H9 (cell line): ENCODE measurements around the gene GPR135. TPM values are rescaled to one million over a fixed set of nuclear protein-coding genes. Genes with fewer than 3 reads are reported as not detected.

Experiments
- DNase-seq: peaks from one replicate; pipeline ENCODE4 v3.0.0-alpha.2; 2017
- H2AFZ ChIP-seq: one replicate; pipeline ENCODE4 v1.6.1; 2013; ENCODE audit warnings: mild to moderate bottlenecking, low read length, control low read depth, moderate library complexity
- H2AK5ac ChIP-seq: 2 replicates; pipeline ENCODE4 v1.6.1; 2013; ENCODE audit warnings: low read length, control low read depth, mixed read lengths; ENCODE audit not compliant: insufficient read length
- H2BK120ac ChIP-seq: one replicate; pipeline ENCODE4 v1.6.1; 2013; ENCODE audit warnings: low read depth, mild to moderate bottlenecking, low read length, control low read depth, inconsistent platforms; ENCODE audit not compliant: poor library complexity, severe bottlenecking
- H2BK12ac ChIP-seq: 2 replicates; pipeline ENCODE4 v1.6.1; 2013; ENCODE audit warnings: low read length, control low read depth, mixed read lengths, low read depth; ENCODE audit not compliant: insufficient read length
- H2BK15ac ChIP-seq: 2 replicates; pipeline ENCODE4 v1.6.1; 2013; ENCODE audit warnings: low read depth, low read length, control low read depth
- H2BK20ac ChIP-seq: one replicate; pipeline ENCODE4 v1.6.1; 2013; ENCODE audit warnings: low read depth, mild to moderate bottlenecking, low read length, control low read depth, inconsistent platforms; ENCODE audit not compliant: poor library complexity, severe bottlenecking
- H2BK5ac ChIP-seq: 2 replicates; pipeline ENCODE4 v1.6.1; 2013; ENCODE audit warnings: low read length, control low read depth, mixed read lengths; ENCODE audit not compliant: insufficient read length
- H3K14ac ChIP-seq: 2 replicates; pipeline ENCODE4 v1.6.1; 2013; ENCODE audit warnings: low read length, control low read depth; ENCODE audit not compliant: insufficient read depth
- H3K18ac ChIP-seq: 2 replicates; pipeline ENCODE4 v1.6.1; 2013; ENCODE audit warnings: low read depth, mild to moderate bottlenecking, mixed read lengths, low read length, control low read depth; ENCODE audit not compliant: insufficient read length
- H3K23ac ChIP-seq: 2 replicates; pipeline ENCODE4 v1.6.1; 2013; ENCODE audit warnings: low read length, control low read depth, mixed read lengths, low read depth; ENCODE audit not compliant: insufficient read length
- H3K23me2 ChIP-seq: 2 replicates; pipeline ENCODE4 v1.6.1; 2013; ENCODE audit warnings: low read depth, mild to moderate bottlenecking, mixed read lengths, low read length, control low read depth; ENCODE audit not compliant: insufficient read length, poor library complexity, severe bottlenecking
- H3K27ac ChIP-seq: 2 replicates; pipeline ENCODE4 v1.5.1; 2013; ENCODE audit warnings: low read length, control low read depth, mixed read lengths, low read depth; ENCODE audit not compliant: insufficient read length
- H3K27me3 ChIP-seq: 2 replicates; pipeline ENCODE4 v1.6.1; 2013; ENCODE audit warnings: low read length, control low read depth, inconsistent platforms; ENCODE audit not compliant: insufficient read depth
- H3K4ac ChIP-seq: 2 replicates; pipeline ENCODE4 v1.6.1; 2013; ENCODE audit warnings: low read depth, mild to moderate bottlenecking, control low read depth, inconsistent platforms, low read length, moderate library complexity
- H3K4me1 ChIP-seq: 2 replicates; pipeline ENCODE4 v1.6.1; 2013; ENCODE audit warnings: low read length, control low read depth, inconsistent platforms; ENCODE audit not compliant: insufficient read depth
- H3K4me2 ChIP-seq: 2 replicates; pipeline ENCODE4 v1.6.1; 2013; ENCODE audit warnings: low read length, control low read depth, mixed read lengths; ENCODE audit not compliant: insufficient read length, insufficient read depth
- H3K56ac ChIP-seq: 2 replicates; pipeline ENCODE4 v1.6.1; 2013; ENCODE audit warnings: low read depth, mild to moderate bottlenecking, mixed read lengths, low read length, control low read depth; ENCODE audit not compliant: insufficient read length
- H3K79me1 ChIP-seq: 2 replicates; pipeline ENCODE4 v1.6.1; 2013; ENCODE audit warnings: low read depth, mild to moderate bottlenecking, moderate library complexity, low read length, control low read depth, inconsistent platforms; ENCODE audit not compliant: insufficient read depth, poor library complexity, severe bottlenecking
- H3K79me2 ChIP-seq: 2 replicates; pipeline ENCODE4 v1.6.1; 2013; ENCODE audit warnings: low read length, control low read depth, inconsistent platforms; ENCODE audit not compliant: insufficient read depth
- H3K9ac ChIP-seq: 2 replicates; pipeline ENCODE4 v1.6.1; 2013; ENCODE audit warnings: low read length, control low read depth, mixed read lengths; ENCODE audit not compliant: insufficient read length; ENCODE audit errors: extremely low read depth
- H3K9me3 ChIP-seq: one replicate; pipeline ENCODE4 v1.6.1; 2013; ENCODE audit warnings: low read depth, low read length, inconsistent platforms; ENCODE audit not compliant: control insufficient read depth
- H3T11ph ChIP-seq: one replicate; pipeline ENCODE4 v1.6.1; 2013; ENCODE audit warnings: mild to moderate bottlenecking, low read length, control low read depth, inconsistent platforms
- H4K20me1 ChIP-seq: one replicate; pipeline ENCODE4 v1.6.1; 2013; ENCODE audit not compliant: control insufficient read depth, insufficient read length, insufficient read depth
- H4K5ac ChIP-seq: 2 replicates; pipeline ENCODE4 v1.6.1; 2013; ENCODE audit warnings: low read depth, mild to moderate bottlenecking, mixed read lengths, low read length, control low read depth; ENCODE audit not compliant: insufficient read length
- H4K8ac ChIP-seq: replicated peaks from 2 replicates; pipeline ENCODE4 v1.6.1; 2013; ENCODE audit warnings: low read length, control low read depth, mixed read lengths, low read depth; ENCODE audit not compliant: insufficient read length
- H4K91ac ChIP-seq: 2 replicates; pipeline ENCODE4 v1.6.1; 2013; ENCODE audit warnings: low read depth, mild to moderate bottlenecking, moderate library complexity, mixed read lengths, low read length, control low read depth; ENCODE audit not compliant: insufficient read length
- H3K27ac Mint-ChIP-seq, 3 experiments: 2 replicates in 2 of 3; 3 replicates in 1 of 3; pipeline ENCODE4 v1.8.0; 2020 to 2021; ENCODE audit warnings: mixed read lengths in 3 of 3, mild to moderate bottlenecking in 1 of 3, moderate library complexity in 1 of 3
- H3K27me3 Mint-ChIP-seq: 2 replicates; pipeline ENCODE4 v1.8.0; 2021; ENCODE audit warnings: low read depth, mild to moderate bottlenecking, moderate library complexity, mixed read lengths
- H3K36me3 Mint-ChIP-seq, 3 experiments: 2 replicates in 2 of 3; 3 replicates in 1 of 3; pipeline ENCODE4 v1.8.0; 2020 to 2021; ENCODE audit warnings: low read depth in 3 of 3, mixed read lengths in 3 of 3; ENCODE audit not compliant: insufficient read depth in 1 of 3
- H3K4me1 Mint-ChIP-seq, 2 experiments: 2 replicates each; pipeline ENCODE4 v1.8.0; 2020; ENCODE audit warnings: mixed read lengths in 2 of 2
- H3K4me3 Mint-ChIP-seq, 2 experiments: 2 replicates in 1 of 2; 3 replicates in 1 of 2; pipeline ENCODE4 v1.8.0; 2020 to 2021; ENCODE audit warnings: mild to moderate bottlenecking in 2 of 2, mixed read lengths in 2 of 2, moderate library complexity in 1 of 2
- H3K9me3 Mint-ChIP-seq, 2 experiments: 2 replicates in 1 of 2; 3 replicates in 1 of 2; pipeline ENCODE4 v1.8.0; 2020; ENCODE audit warnings: mild to moderate bottlenecking in 2 of 2, mixed read lengths in 2 of 2, moderate library complexity in 1 of 2
- CTCF ChIP-seq: fragments of 200-600 bp; sonication (generic); conservative IDR thresholded peaks from 3 replicates; pipeline ENCODE4 v1.8.0; 2021; ENCODE audit warnings: antibody characterized with exemption, mild to moderate bottlenecking
- WGBS: extraction: QIAGEN DNeasy Blood & Tissue Kit; methylation state at CpG from one replicate; pipeline ENCODE4 v1.1.7; 2013; ENCODE audit warnings: missing lambda C conversion rate, low lambda C conversion rate, mixed read lengths; ENCODE audit not compliant: insufficient read length; ENCODE audit errors: extremely low coverage; 5-methylcytosine and 5-hydroxymethylcytosine counted together
- total RNA-seq: library from RNA; stranded (reverse); gene quantifications from 2 replicates; pipeline ENCODE4 v1.2.1, GENCODE V29; 2021

The GPR135 gene
- total RNA-seq, 1 experiment from 2014 or later = 1.9 TPM

- no peak overlapping the region for H2BK15ac ChIP-seq
- peaks cover 1 to 8% of the 10 kb centered on the region in 2 experiments; a peak in 3 of 4 replicates for H3K4me1 Mint-ChIP-seq
- H3K36me3 Mint-ChIP-seq = peaks cover 3 to 16% (median 9%) of the 10 kb centered on the region in 3 experiments; a peak in 6 of 7 replicates
Measured at GRCh38 chr14:59458486-59458885, 6.7 kb downstream of the GPR135 start.

More at GRCh38 chr14:59458486-59458885, 6.7 kb downstream of the GPR135 start:
- no peak overlapping the region for H3T11ph ChIP-seq
- H3K4me2 ChIP-seq = no peak overlapping the region
- H3K79me2 ChIP-seq = no peaks in the 10 kb centered on the region
- no peak overlapping the region for H4K5ac ChIP-seq
- no peak overlapping the region for H3K9ac ChIP-seq
- peaks cover 3% of the 10 kb centered on the region; the same call in 1 of the 2 replicates for H3K27me3 ChIP-seq
- no peak for TF ChIP-seq CTCF
- H3K56ac ChIP-seq = no peak overlapping the region
- H3K4me3 Mint-ChIP-seq = no peak overlapping the region
- H2BK120ac ChIP-seq = no peak overlapping the region
- no peak overlapping the region for H3K23ac ChIP-seq
- H2BK20ac ChIP-seq = no peak overlapping the region
- no peak overlapping the region for H3K27ac Mint-ChIP-seq
- no peaks in the 10 kb centered on the region for H3K23me2 ChIP-seq
- H3K79me1 ChIP-seq = no peaks in the 10 kb centered on the region
- H2BK5ac ChIP-seq = no peak overlapping the region
- H4K20me1 ChIP-seq = no peaks in the 10 kb centered on the region
- H3K18ac ChIP-seq = no peak overlapping the region
- DNase-seq = no peak
- no peak overlapping the region for H3K4ac ChIP-seq
- no peaks in the 10 kb centered on the region for H3K9me3 ChIP-seq
- peaks cover 7% of the 10 kb centered on the region for H3K27me3 Mint-ChIP-seq
- no CpG with 5 or more reads among the region's 2 CpGs for WGBS
- H3K14ac ChIP-seq = no peak overlapping the region
- H3K9me3 Mint-ChIP-seq = no peaks in the 10 kb centered on the region; a peak in 1 of 5 replicates
- H2AK5ac ChIP-seq = no peak overlapping the region
- no peak overlapping the region for H4K91ac ChIP-seq
- no peaks in the 10 kb centered on the region for H3K4me1 ChIP-seq
- no peak overlapping the region for H4K8ac ChIP-seq
- no peak overlapping the region for H2AFZ ChIP-seq
- no peak overlapping the region for H2BK12ac ChIP-seq
- H3K27ac ChIP-seq = no peak overlapping the region
